GM13976 (cell line): ENCODE measurements around the gene DAPK3.

ENCODE experiments used
- DNase-seq: peaks from one replicate; pipeline ENCODE4 v3.0.0; 2012; ENCODE audit warnings: low spot score
- in situ Hi-C: fragments of 300-500 bp; cut with MboI; formaldehyde crosslinking; loops from one replicate; pipeline ENCODE4 v1.12.0; 2022; ENCODE audit warnings: low sequenced_read_pairs, mixed read lengths, inconsistent platforms; ENCODE audit not compliant: unreplicated experiment
- TF ChIP-seq, protein P1 (sequence below): IDR thresholded peaks from 2 replicates; pipeline ENCODE4 v1.5.1; 2012; ENCODE audit warnings: borderline replicate concordance, mild to moderate bottlenecking; ENCODE audit not compliant: insufficient read depth; ENCODE audit errors: extremely low read depth, missing control alignments, control extremely low read depth

DAPK3 gene

DNA sequence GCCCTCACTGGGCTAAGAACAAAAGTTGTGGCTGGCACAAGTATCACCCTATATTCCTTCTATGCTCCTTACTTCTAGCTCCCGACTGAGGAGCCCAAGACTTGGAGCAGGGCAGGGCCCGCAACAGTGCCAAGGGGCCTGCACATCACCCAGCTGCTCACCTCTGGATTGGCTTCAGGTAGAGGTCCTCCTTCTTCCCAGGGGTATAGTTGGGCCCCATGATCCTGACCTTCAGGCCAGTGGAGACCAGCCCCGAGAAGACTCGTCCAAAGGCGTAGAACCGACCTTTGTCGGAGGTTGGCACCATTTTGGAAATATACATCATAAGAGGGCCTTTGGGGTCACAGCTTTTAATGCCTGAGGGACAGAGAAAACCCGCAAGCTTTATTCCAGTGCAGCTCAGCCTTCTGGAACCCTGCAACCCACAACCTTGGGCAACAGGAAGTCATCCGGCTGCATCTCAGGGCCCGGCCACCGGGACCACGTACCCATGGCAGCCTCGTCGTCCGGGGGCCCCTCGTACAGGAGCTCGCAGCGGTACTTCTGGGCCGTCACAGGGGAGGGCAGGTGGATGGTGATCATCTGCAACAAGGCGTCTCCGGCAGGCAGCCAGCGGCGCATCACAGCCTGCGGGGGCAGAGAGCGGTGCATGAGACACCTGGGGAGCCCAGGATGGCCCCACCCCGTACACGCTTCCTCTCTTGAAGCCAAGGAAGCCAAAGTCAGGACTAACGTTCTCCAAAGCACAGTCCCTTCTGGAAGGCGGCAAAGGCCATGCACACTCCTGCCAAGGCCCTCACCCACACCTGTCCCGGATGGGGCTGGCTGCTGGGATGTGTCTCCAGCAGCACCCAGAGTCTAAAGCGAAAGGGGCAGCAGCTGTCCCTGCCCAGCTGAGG, 9.7 kb upstream of the DAPK3 start:
- TF ChIP-seq, protein P1, sequence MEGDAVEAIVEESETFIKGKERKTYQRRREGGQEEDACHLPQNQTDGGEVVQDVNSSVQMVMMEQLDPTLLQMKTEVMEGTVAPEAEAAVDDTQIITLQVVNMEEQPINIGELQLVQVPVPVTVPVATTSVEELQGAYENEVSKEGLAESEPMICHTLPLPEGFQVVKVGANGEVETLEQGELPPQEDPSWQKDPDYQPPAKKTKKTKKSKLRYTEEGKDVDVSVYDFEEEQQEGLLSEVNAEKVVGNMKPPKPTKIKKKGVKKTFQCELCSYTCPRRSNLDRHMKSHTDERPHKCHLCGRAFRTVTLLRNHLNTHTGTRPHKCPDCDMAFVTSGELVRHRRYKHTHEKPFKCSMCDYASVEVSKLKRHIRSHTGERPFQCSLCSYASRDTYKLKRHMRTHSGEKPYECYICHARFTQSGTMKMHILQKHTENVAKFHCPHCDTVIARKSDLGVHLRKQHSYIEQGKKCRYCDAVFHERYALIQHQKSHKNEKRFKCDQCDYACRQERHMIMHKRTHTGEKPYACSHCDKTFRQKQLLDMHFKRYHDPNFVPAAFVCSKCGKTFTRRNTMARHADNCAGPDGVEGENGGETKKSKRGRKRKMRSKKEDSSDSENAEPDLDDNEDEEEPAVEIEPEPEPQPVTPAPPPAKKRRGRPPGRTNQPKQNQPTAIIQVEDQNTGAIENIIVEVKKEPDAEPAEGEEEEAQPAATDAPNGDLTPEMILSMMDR, result no peak
- in situ Hi-C loops, result loop anchor here (10.0 kb wide), 1 partner anchor 224 kb away; no protein-coding TSS in a partner anchor
- DNase-seq, result no peak

DNA sequence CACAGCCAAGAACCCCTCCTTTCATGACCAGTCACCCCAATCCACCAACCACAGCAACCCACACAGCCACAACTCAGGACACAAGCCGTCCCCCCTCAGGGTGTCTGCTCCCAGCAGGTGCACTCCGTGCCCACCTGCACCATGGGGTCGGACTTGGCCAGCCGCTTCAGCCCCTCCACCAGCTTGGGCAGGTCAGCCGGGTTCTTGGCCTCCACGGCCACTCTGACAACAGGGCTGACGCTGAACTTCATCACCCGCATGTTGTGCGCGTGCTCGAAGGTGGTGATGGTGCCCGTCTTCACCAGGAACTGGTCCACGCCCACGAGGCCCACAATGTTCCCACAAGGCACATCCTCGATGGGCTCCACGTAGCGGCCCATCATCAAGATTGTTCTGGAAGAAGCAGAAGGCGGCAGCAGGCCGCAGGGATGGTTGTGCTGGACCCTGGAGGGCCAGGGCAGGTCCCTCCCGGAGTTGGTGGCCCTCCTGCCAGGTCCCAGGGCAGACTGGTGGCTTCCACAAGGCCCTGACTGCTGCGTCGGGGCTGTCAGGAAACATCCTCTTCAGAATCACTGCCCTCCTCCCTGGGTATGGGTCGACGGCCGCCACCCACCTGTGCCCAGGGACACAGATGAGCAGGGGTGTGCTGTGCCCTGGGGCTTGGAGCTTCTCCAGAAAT, 8.9 kb upstream of the DAPK3 start:
- TF ChIP-seq, protein P1, result no peak
- in situ Hi-C loops, result loop anchor here (10.0 kb wide), 1 partner anchor 225 kb away; no protein-coding TSS in a partner anchor
- no peak for DNase-seq

DNA sequence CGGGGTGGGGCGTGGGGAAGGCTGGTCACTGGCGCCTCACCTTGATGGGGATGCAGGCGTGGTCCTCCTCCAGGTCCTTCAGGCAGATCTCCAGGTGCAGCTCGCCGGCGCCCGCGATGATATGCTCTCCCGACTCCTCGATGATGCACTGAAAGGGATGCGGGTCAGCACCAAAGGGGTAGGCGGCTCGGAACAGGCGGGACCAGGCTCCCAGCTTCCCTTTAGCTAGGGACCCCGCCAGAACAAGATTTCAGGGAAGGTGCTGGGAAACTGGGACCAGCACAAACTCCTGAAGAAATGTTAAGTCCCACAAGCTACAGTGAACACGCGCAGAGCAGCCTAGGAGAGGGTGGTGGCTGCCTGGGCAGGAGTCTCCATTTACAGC, 8.4 kb upstream of the DAPK3 start:
- TF ChIP-seq, protein P1, result no peak
- no peak for DNase-seq
- in situ Hi-C loops, result no loop called here

DNA sequence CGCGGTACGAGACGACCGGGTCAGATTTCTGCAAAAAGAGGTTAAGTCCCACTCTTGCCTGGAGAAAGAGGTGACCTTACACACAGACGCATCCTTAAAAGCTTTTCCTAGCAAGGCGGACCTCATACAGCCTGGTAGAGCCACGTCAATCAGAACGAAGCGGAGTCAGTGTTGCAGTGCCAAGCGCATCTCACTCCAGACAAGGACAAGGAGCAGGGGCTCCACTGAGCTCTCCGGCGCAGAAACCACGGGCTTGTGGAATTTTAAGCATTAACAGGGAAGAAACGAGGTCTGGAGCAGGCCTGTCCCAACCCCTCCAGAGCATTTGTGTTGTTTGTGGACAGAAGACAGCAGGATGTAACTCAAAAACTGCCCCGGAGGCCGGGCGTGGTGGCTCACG, 7.2 kb upstream of the DAPK3 start:
- no peak for DNase-seq
- in situ Hi-C loops, result no loop called here
- TF ChIP-seq, protein P1, result no peak

DNA sequence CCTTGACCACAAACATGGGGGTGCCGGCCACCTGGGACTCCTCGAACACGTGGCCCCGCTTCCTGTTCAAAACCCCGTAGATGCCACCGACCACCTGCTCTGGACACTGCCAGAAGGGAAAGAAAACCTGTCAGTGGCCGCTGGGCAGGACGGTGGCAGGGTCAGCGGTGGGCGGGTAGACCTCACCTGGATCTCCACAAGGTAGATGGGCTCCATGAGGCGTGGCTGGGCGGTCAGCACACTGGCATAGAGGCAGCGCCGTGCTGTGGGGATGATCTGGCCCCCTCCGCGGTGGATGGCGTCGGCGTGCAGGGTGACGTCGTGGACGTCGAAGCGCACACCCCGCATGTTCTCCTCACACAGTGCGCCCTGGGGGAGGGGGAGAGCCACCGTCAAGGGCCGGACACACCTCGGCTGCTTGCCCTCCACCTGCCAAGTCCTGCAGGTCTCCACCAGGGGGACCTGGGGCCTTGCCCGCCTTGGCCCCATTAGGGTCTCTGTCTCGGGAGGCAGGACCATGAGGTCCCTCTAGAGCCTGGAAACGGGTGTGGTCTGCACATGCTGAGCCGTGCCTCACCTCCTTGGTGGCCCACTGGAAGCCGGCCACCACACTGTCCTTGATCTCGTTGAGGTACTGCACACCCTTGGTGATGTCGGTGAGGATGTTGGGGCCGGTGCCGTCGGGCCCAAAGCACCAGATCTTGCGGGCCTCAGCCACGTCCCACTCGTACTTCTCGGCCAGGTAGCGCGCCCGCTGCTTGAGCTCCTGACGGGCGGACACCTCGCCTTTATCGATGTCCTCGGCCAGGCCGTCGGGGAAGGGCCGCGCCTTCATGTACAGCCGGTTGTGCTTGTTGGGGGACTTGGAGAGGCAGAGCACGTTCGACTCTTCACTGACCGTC, 6.6 kb upstream of the DAPK3 start:
- no peak for DNase-seq
- TF ChIP-seq, protein P1, result no peak
- in situ Hi-C loops, result no loop called here

DNA sequence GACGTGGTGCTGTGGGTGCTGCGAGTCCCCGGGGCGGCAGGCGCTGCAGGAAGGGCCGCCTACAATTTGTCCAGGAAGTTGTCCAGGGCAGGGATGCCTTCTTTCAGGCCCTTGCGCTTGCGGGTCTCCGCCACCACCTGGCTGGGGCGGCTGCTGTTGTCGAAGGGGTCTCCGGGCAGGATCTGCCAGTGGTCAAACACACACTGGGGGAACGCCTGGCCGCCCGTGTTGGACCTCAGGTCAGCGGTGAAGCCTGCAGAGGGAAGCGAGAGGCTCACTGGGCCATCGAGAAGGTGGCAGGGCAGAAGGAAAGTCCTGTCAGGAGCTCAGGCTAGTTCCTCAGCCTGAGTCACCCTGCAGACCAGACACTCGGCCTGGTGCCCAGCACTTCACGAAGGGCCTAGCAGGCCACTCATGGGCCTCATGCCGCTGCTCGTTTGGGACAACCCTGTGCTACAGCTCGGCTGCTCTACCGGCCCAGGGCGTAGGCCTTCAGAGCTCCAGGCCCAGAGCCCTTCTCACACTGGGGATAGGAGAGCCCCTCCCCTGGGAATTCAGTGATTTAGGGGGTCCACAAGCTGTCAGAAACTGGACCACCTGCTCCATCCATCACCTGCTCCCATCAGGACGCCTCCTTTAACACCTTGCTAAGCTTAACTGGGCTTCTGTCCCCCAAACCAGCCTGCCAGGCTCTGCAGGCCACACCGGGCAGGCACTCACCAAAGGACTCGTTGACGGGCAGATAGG, 5.8 kb upstream of the DAPK3 start:
- in situ Hi-C loops, result no loop called here

More for the DNA sequence above, 5.8 kb upstream of the DAPK3 start:
- no peak for DNase-seq
- TF ChIP-seq, protein P1, result no peak
